Left cardiac atrium (tissue), 4 donors: ENCODE results near the gene GLP2R. TPM values are rescaled to one million over a fixed set of nuclear protein-coding genes. Genes with fewer than 3 reads are reported as not detected.
A peak's percentile ranks its signal among the peaks of the same experiment; 100 is the strongest.
"Not testable (repeated sequence)": the region's sequence is repeated elsewhere in the genome, so short reads cannot be mapped to it uniquely, and the experiment has no call there.

Experiments
- ATAC-seq, 2 donors: fragments of 200-7000 bp; cut with Tn5 transposase; one replicate each; pipeline ENCODE4 v1.9.1; 2020; ENCODE audit warnings: mild to moderate bottlenecking in 2 of 2, moderate library complexity in 2 of 2
- DNase-seq: peaks from one replicate; pipeline ENCODE4 v3.0.0-alpha.2; 2020
- intact Hi-C, 2 donors: fragments of 100-400 bp; cut with DNase I; formaldehyde crosslinking; loops; one replicate each; pipeline versions ENCODE4 v1.14.1 to v1.15.1; 2022 to 2023
- total RNA-seq, 2 donors: library from RNA; stranded (reverse); fragmentation: NEBNext Ultra II Directional; extraction: Animal tissue kit (Norgen Biotek cat#: 25700); gene quantifications; one replicate each; pipeline ENCODE4 v1.2.1, GENCODE V29; 2021
- donor health status: DM: no; HTN: yes; CAD: no.
- donor health status: DM: no; HTN: yes; CAD: no; lungs with severe emphysema.
- donor health status: DM: yes; HTN: yes; CAD: no.
- donor health status: Dilated cardiomyopathy.

GLP2R gene
- total RNA-seq, 2 donors from 2014 or later = 0.55 to 1.4 TPM

DNA sequence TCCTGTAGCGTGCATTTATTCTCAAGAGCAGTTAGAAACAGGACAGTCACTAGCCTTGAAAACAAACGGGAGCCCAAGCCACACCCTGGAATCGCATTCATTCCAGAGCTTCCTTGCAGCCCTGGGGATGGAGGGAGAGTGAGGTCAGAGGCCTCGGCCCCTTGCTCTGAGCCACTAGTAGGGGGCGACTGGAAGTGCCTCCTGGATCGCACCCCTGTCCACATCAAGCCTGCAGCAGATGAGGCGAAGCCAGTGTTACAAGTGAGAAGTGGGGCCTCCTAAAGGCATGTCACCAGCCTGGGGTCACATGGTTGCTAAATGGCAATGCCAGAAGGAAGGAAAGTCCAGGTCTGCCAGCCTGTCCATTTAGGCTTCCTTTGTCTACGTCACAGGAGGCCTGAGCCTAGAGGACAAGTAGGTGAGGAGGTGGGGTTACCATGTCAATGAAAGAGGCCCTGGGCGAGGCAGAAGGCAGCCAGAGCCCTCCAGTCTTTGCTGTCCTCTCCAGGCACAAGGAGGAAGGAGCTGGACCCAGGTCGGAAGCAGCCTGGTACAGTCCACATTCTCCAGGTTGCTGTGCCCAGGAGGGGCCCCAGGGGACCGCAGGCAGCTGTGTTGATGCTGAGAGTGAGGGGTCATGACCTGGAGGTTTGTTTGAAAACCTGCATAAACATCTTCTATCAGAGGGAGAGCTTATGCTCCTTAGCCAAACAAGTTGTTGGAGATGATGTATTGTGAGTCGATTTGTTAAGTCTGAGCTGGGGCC is 82.3 kb downstream of the GLP2R start:
- ATAC-seq (peak in 1 of 2 donors; percentile 3), DNase-seq (no peak)
- intact Hi-C loops = no loop called here

DNA sequence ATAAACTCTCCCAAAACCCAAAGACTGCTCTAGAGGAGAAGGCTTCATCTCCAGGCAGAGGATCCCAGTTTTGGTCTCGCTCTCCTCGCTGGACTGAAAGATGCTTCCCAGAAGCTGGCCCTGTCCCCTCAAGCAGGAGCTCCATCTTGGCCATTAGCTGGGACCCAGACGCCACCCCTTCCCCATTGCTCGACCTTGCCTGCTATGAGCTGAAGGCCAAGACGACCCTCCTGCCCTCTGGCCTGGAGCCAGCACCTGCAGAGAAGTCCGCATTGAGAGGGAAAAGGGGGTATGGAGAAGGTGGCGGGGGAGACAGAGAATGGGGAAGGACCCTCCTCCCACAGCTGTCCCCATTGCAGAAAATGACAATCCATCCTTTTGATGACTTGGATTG is 82.9 kb downstream of the GLP2R start:
- ATAC-seq = no peak
- intact Hi-C loops = no loop called here
- DNase-seq = no peak

DNA sequence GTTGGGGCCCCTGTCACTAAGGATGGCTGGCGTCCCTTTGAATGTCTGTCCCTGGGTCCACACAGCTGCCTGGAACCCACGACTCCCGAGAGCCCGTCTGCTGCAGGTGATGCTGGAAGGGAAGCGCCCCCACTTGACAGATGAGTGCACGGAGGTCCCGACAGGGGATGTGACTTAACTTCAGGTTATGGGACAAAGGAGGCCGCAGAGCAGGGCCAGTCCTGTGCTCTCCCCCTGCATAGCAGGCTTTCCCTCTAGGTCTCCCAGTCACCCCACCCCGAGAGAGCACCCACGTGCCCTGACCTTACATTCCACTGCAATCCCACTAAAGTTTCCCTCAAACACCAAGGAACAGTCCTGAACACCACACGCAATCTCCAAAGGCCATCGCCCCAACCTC is 85.4 kb downstream of the GLP2R start:
- DNase-seq (no peak), ATAC-seq (no peak)
- intact Hi-C loops = no loop called here

DNA sequence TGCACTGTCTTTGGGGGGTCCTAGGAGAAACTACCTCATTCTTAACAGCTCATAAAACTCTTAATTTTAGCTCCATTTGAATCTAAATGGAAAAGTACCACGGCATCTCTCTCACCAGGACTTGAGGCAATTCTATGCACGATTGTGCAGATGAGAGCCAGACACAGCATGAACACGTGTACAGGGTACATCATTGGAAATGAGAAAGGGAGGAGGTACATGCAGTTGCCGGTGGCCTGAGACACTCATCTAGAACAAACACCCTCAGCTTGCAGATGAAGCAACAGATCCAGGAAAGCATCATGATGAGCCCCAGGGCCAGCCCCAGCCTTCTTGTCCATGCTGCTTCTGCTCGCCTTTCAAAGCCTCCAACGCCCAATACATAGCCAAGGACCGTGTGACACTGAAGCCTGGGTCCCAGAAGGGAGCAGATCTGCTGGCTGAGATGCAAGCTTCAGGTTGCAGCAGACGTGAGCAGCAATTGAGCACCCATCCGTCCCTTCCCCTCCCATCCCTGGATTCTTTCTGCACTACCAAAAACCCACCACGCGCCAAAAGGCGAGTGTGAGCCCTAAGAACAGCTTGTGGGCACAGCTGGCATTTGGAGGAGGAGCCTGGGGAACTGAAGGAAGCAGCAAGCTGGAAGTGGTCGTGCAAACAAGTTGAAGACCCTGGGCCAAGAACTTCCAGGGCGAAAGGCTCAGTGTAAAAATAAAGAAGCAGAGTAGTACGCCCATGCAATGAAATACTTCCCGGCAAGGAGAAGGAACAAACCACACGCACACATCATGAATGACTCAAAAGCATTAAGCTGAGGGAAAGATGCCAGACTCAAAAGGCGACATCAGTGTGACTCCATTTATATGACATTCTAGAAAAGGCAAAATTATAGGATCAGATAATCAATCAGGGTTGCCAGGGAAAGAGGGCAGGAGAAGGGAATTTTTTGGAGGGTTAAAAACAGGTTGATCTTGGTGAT is 86.7 kb downstream of the GLP2R start:
- DNase-seq (no peak), ATAC-seq (no peak)
- intact Hi-C loops = no loop called here

DNA sequence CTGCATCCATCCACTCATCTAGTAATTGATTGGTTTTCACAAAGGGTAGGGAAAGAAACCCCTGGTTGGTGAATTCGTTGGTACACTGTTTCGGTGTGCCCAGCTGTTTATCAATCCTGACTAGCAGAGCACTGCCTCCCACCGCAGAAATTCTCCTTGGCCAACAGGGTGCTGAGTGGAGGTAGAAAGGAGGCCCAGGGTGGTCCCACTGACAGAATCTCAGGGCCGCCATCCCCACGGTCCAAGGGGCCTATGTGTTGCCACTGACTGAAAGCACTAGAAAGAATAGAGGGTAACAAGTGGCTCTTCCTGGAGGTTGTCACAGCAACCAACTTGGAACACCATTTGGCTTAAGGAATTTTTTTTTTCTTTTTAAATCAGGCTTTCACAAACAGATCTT is 87.8 kb downstream of the GLP2R start:
- ATAC-seq (no peak), DNase-seq (no peak)
- intact Hi-C loops = no loop called here

DNA sequence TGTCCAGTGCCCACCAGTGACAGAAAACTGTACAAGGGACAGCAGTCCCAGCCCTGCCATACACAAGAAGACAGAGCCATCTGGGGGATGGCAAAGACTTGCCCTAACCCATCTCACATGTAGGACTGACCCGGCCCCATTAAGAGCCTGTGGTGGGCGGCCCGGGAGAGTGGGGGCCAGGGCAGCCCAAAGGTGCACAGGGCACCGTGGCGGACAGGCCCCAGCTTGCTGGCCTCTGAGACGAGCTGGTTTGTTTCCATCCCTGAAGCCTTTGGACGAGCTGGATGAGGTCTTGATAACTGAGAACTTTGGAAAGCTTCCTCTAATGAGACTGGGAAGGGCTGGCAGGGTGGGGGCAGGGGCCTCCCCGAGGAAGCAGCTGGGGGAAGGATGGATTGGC is 90.4 kb downstream of the GLP2R start:
- intact Hi-C loops = no loop called here
- no peak for DNase-seq

DNA sequence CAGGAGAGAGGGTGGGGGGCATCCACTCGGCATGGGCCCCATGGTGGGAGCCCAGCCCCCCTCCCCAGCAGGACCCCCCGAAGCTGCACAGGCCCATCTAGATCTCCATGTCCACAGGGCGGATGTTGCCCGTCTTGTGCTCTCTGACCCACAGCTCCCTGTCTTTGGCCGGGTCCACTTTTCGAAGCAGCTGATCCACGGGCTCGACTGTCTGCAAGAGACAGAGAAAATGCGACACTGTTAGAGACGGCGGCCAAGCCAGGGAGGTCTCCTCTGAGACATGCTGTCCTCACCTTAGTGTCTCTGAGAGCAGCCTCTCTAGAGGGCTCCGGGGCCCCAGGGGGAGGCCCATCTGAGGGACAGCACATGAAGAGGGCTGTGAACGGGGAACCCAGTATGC is 91.4 kb downstream of the GLP2R start:
- ATAC-seq = no peak
- no peak for DNase-seq
- intact Hi-C loops = no loop called here

More for the DNA sequence above, 90.4 kb downstream of the GLP2R start:
- ATAC-seq = no peak

DNA sequence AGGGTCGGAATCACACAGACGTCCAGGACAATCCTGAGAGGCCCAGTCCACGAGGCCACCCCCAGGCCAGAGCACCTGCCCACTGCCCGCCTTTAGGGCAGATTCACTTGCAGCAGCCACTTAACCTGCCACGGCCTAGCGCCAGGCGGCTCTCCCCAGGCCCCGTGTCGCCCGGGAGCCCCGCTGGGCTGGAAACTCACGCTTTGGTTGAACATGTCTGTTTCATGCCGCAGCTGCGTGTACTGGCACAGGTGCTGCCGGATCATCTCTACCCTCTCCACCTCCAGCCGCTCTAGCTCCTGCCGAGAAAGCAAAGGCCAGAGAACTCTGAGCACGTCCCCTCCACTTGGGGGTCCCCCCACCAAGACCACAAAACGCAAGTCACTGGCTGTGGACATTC is 92.1 kb downstream of the GLP2R start:
- DNase-seq (no peak), ATAC-seq (no peak)
- intact Hi-C loops = no loop called here

DNA sequence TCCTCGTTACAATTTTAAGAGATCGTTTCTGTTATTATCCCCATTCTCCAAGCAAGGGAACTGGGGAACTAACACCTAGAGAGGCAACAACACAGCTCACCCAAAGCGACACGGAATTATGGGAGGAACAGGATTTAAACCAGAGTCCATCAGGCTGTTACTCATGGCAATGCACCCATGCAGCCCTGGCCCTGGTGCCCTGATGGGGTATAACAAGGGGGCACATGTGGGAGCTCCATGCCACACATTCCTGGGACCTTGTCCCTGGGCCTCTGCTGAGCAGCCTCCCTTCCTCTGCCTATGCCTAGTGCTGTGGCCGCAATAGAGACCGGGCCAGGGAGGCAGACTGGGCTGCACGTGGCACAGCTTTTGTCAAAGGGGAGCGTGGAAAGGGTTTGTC is 92.6 kb downstream of the GLP2R start:
- intact Hi-C loops = no loop called here
- no peak for ATAC-seq
- DNase-seq = no peak

DNA sequence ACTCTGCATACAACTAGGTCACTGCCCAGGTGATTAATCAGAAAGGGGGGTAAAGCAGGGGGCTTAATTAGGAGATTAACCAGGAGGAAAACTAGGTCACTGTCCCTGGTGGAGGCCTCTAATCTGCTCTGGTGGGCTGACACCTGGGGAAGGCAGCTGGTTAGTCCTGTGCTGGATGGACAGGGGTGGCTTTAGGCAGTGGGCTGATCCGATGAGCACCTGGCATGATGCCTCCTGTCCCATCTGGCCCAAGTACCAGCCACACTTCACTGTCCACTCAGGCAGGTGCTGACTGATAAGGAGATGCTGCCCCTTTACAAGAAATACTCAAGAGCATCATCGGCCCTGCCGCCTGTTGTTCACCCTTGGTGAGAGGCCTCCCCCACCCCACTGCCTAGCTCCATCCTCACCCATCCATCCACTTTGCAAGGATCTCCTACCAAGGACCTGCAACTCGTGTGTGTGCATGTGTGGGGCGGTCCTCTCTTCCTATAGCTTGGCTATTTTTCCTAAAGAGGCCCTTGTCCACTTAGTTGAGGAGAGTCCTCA is 93.2 kb downstream of the GLP2R start:
- no peak for DNase-seq
- intact Hi-C loops = no loop called here
- ATAC-seq = no peak

DNA sequence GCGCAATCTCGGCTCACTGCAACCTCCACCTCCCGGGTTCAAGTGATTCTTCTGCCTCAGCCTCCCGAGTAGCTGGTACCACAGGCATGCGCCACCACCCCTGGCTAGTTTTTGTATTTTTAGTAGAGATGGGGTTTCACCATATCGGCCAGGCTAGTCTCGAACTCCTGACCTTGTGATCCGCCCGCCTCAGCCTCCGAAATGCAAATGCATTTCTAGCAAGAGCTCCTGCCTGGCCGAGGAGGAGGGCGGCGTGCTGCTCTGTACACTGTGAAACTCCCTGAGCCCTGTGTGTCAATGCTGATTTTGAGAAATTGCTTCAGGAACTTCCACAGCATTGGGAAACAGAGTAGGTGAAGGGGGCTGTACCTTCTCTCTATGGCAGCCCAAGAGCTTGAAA is 95.5 kb downstream of the GLP2R start:
- DNase-seq, ATAC-seq: not testable (repeated sequence)
- intact Hi-C loops = loop anchor here in 1 of 2 donors (10.0 kb wide), 2 partner anchors 186 to 694 kb away; no protein-coding TSS in a partner anchor

DNA sequence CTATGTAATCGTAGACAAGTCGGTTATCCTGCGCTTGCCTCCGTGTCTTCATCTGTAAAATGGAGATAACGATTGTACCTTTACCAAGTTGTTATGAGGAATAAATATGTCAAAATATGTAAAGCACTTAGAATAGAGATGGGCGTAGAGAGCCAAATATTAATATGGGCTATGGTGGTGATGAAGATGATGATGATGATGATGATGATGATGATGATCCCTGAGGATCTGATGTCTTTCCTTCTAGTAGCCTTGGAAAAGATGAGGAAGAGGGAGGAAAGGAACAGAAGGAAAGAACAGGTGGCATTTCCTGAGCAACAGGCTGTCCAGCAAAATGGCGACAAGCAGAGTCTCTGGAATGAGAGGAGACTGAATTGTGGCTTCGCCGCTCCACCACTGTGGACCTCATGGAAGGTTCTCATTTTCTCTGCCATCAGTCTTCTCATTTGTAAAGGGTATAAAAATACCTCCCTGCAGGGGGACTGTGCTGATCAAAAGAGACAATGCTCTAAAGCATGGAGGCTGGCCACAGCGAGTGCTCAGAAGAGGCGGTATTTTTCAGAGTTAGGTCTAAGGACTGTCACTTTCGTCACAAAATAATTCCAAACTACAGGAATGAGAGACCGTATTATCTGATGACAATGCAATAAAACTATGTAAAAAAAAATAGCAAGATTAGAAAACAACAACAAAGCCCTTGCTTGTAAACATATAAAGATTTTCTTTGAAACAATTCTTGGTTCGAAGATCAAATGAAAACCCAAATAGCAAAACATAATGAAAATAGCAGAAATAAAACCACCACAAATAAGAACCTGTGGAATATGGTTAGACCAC is 96.5 kb downstream of the GLP2R start:
- DNase-seq (no peak), ATAC-seq (no peak)
- intact Hi-C loops = loop anchor here in 1 of 2 donors (10.0 kb wide), 2 partner anchors 187 to 693 kb away; no protein-coding TSS in a partner anchor

DNA sequence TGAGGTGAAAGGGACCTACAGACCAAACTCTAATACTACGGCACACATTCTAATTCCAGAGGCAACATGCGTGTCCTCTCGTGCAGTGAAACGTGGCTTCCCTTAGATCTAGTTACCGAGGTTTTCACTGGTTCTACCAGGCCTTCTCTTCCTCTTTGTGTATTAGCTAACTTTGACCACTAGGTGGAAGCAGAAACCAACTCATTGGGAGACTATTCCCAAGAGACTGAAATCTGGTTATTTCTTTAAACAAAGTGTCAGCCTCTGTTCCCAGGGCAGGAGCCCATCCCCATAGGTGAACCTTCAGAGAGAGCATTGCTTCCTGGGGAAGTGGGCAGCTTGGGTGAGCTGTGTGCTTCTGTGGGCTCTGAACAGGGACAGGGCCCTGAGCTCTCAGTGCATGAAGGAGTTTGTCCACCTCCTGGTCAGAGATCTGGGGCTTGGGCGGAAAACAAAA is 99.0 kb downstream of the GLP2R start:
- intact Hi-C loops = loop anchor here (2.0 to 10.0 kb wide), 4 partner anchors 190 to 690 kb away; no protein-coding TSS in a partner anchor
- no peak for DNase-seq
- peak; percentile 51 to 77 for ATAC-seq

DNA sequence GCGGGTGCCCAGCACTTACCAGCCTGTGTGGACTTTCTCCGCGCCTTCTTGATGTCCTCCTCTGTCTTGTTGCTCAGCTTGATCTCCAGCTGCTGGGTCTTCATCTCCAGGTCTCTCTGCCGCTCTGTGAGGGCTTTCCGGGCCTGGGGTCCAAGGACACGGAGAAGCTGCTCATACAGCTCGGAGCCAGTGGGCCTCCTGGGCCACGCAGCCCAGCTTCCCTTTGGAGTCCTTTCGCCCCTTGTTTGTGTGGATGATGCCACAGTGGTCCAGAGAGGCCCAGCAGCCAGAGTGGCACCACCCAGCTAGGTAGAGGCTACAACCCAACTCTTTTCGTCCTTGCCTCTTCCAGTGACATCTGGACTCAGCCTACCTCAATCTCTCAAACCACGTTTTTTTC is 99.7 kb downstream of the GLP2R start:
- ATAC-seq (peak; percentile 3 to 7), DNase-seq (no peak)
- intact Hi-C loops = loop anchor here (2.0 to 10.0 kb wide), 4 partner anchors 191 to 689 kb away; no protein-coding TSS in a partner anchor

DNA sequence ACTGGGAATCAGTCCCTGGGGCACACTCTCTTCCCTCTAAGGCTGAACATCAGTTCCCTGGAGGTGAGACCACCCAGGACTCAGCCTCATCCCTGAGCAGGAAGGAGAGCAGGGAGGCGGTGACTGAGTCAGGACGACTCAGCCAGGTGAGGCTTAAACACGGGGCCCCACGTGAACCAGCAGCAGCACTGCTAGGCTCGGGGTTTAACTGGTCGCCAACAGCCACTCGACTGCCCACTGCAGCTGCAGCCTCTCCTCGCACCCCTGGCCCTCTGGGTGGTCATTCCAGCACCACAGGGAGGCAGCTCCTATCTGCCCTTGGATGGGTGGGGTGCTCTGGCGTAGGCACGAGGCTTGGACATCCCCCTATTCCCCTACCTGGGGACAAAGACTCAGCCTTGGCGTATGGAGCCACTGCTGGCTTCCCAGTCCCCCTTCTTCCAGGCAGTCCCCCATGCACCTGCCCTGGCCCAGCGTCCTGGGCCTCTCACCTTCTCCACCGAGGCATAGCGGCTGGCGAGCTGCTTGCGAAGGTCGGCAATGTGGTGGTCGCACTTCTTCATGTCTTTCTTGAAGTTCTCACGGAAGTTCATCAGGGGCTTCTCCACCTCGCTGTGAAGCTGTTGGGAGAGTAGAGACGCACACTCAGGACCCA is 100.6 kb downstream of the GLP2R start:
- ATAC-seq (no peak), DNase-seq (no peak)
- intact Hi-C loops = loop anchor here (5.0 to 10.0 kb wide), 3 partner anchors 191 to 689 kb away; no protein-coding TSS in a partner anchor

DNA sequence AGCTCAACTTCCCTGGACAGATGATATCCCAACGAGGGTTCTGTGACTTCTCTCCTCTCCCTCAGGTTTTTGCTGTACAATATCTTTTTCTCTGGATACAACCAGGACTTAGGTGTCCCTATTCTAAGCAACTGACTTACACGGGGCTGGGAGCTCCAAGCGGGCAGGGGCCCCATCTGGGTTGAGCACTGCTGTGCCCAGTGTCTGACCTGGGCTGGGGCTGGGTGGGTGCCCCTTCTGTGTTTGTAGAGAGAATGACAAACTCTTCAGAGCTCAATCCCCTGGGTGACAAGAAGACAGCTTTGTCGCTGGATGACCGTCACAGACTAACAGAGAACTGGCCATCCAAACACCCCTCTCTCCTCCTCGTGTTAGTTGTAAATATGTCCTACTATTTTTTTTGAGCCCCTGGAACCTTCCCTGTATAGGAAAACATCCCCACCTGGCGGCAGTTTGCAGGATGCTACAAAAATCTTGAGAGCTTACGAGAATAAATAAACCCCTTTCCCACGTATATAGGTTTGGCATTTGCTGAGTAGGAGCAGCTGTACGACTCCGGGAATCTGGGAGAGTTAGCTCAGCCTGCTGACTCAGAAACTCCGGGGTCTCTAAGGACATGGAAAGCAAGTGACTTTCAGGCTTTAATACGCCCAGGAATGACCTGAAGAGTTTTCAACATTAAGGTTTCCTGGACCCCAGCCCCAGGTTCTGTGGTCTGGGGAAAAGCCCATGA is 103.0 kb downstream of the GLP2R start:
- intact Hi-C loops = loop anchor here (5.0 to 10.0 kb wide), 3 partner anchors 194 to 686 kb away; no protein-coding TSS in a partner anchor
- DNase-seq = no peak
- peak in 1 of 2 donors; percentile 56 for ATAC-seq

DNA sequence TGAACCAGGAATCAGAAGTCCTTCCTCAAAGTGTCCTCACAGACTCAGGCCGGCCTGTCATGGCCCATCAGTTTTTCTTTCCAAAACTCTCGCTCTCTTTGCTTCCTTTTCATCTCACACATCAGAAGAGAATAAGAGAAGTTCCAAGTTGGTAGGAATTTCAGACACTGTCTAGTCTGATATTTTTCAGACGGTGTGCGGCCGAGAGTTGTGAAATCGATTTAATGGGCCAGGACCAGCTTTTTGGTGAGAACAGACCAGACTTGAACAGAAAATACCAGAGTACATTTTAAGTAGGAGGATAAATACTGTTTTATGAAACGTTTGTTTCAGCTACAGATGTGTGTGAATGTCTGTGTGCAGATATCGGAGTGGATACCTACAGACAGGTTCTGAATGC is 104.1 kb downstream of the GLP2R start:
- no peak for DNase-seq
- intact Hi-C loops = loop anchor here (5.0 to 10.0 kb wide), 3 partner anchors 195 to 685 kb away; no protein-coding TSS in a partner anchor
- peak in 1 of 2 donors; percentile 27 for ATAC-seq
